GM19452 (cell line): Measurements from ENCODE around the gene EVI5.

Source experiments
- ATAC-seq: cut with Tn5 transposase; IDR thresholded peaks from one replicate; pipeline ENCODE4 v1.9.1; 2021; ENCODE audit not compliant: unreplicated experiment

Gene EVI5

GRCh38 chr1:92784639-92785500, at the start of gene EVI5:
Gene EVI5 (minus strand): TSS chr1:92785108. CDS start chr1:92736546, 48,562 bp downstream.
- peak; percentile 97 for ATAC-seq

GRCh38 chr1:92834617-92835016, 49.7 kb upstream of the EVI5 start:
- no peak for ATAC-seq

GRCh38 chr1:92833840-92834239, 48.9 kb upstream of the EVI5 start:
- no peak for ATAC-seq

- peak; percentile 4 for ATAC-seq
Observed at GRCh38 chr1:92832537-92833114, 47.7 kb upstream of the EVI5 start.

- peak; percentile 88 for ATAC-seq
Observed at GRCh38 chr1:92831762-92832536, 47.0 kb upstream of the EVI5 start, which contains the start of gene RPL5. Gene RPL5 (plus strand): TSS chr1:92832040. CDS start chr1:92832115, 75 bp downstream.

- ATAC-seq = no peak
Observed at GRCh38 chr1:92831368-92831761, 46.5 kb upstream of the EVI5 start.

GRCh38 chr1:92826792-92827191, 41.9 kb upstream of the EVI5 start:
- ATAC-seq = no peak

- no peak for ATAC-seq
Observed at GRCh38 chr1:92822879-92823278, 38.0 kb upstream of the EVI5 start.

GRCh38 chr1:92820551-92820950, 35.6 kb upstream of the EVI5 start:
- no peak for ATAC-seq

- no peak for ATAC-seq
Observed at GRCh38 chr1:92820024-92820423, 35.1 kb upstream of the EVI5 start.

- ATAC-seq = no peak
Observed at GRCh38 chr1:92817986-92818764, 33.3 kb upstream of the EVI5 start.

- ATAC-seq = no peak
Observed at GRCh38 chr1:92817137-92817697, 32.3 kb upstream of the EVI5 start.

GRCh38 chr1:92816732-92817131, 31.8 kb upstream of the EVI5 start:
- no peak for ATAC-seq

GRCh38 chr1:92808381-92808780, 23.5 kb upstream of the EVI5 start:
- ATAC-seq = no peak

- no peak for ATAC-seq
Observed at GRCh38 chr1:92805216-92805615, 20.3 kb upstream of the EVI5 start.

- ATAC-seq = no peak
Observed at GRCh38 chr1:92804721-92805201, 19.9 kb upstream of the EVI5 start.

- ATAC-seq = no peak
Observed at GRCh38 chr1:92803140-92803887, 18.4 kb upstream of the EVI5 start.

- no peak for ATAC-seq
Observed at GRCh38 chr1:92797961-92798360, 13.1 kb upstream of the EVI5 start.

GRCh38 chr1:92797297-92797696, 12.4 kb upstream of the EVI5 start:
- ATAC-seq = no peak

GRCh38 chr1:92795166-92795565, 10.3 kb upstream of the EVI5 start:
- ATAC-seq = no peak
